ENCODE measurements around the gene GPR137B.
"Not testable (repeated sequence)": the region's sequence is repeated elsewhere in the genome, so short reads cannot be mapped to it uniquely, and the experiment has no call there.

Gene GPR137B

GRCh38 chr1:236147521-236148469 is 5.5 kb downstream of the GPR137B start:
- no peak for DNase-seq

GRCh38 chr1:236148470-236148845 is 6.1 kb downstream of the GPR137B start:
- DNase-seq: no peak

- DNase-seq: no peak
Measured at GRCh38 chr1:236149003-236149595, 6.8 kb downstream of the GPR137B start.

- DNase-seq: no peak
Measured at GRCh38 chr1:236149696-236150228, 7.4 kb downstream of the GPR137B start.

GRCh38 chr1:236150311-236150955 is 8.1 kb downstream of the GPR137B start:
- DNase-seq: no peak

- no peak for DNase-seq
Measured at GRCh38 chr1:236150986-236151385, 8.6 kb downstream of the GPR137B start.

GRCh38 chr1:236151739-236152424 is 9.5 kb downstream of the GPR137B start:
- DNase-seq: no peak

- DNase-seq: no peak
Measured at GRCh38 chr1:236154126-236154525, 11.8 kb downstream of the GPR137B start.

- DNase-seq: no peak
Measured at GRCh38 chr1:236154671-236155398, 12.5 kb downstream of the GPR137B start.

GRCh38 chr1:236155399-236155767 is 13.0 kb downstream of the GPR137B start:
- no peak for DNase-seq

GRCh38 chr1:236155841-236156503 is 13.6 kb downstream of the GPR137B start:
- DNase-seq: no peak

GRCh38 chr1:236156512-236157208 is 14.3 kb downstream of the GPR137B start:
- peak; percentile 71 for DNase-seq

GRCh38 chr1:236158072-236158471 is 15.7 kb downstream of the GPR137B start:
- DNase-seq: not testable (repeated sequence)

GRCh38 chr1:236158719-236159118 is 16.4 kb downstream of the GPR137B start:
- no peak for DNase-seq

GRCh38 chr1:236159704-236160539 is 17.6 kb downstream of the GPR137B start:
- DNase-seq: peak; percentile 40

GRCh38 chr1:236160540-236161127 is 18.3 kb downstream of the GPR137B start:
- DNase-seq: no peak

- peak; percentile 38 for DNase-seq
Measured at GRCh38 chr1:236161230-236161629, 18.9 kb downstream of the GPR137B start.

GRCh38 chr1:236161755-236162154 is 19.4 kb downstream of the GPR137B start:
- DNase-seq: not testable (repeated sequence)

- peak; percentile 34 for DNase-seq
Measured at GRCh38 chr1:236163463-236164153, 21.3 kb downstream of the GPR137B start.

Data from CD4-positive, alpha-beta T cell treated with Interleukin-17A for 1 hour (primary cell).